Measurements from ENCODE around the gene COL9A3.

The COL9A3 gene

DNA sequence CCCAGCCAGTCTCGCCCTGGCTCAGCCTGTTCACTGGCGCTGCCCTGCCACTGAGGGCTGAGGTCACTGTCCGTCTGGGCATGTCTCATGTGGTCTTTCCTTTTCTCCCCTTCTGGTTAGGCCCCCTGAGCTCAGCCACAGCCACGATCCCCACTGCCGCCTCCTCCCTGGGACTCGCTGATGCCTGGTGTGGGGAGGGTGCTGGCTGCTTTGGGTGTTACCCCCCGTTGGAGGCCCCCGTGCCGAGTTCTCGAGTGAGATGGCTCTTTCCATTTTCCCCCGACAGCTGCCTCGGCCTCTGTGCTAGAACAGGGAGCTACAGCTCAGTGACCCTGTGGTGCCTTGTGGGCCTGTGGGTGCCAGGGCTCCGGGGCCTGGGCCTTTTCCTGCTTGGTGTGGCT is 59.7 kb downstream of the COL9A3 start:
- no peaks in the 10 kb centered on the region for H3K9me3 ChIP-seq (ENCODE audit: insufficient read depth, low read depth, low read length)
- H3K27me3 ChIP-seq (ENCODE audit: insufficient read depth, low read length, poor library complexity, severe bottlenecking), result no peaks in the 10 kb centered on the region
- TF ChIP-seq EZH2phosphoT487 (IDR thresholded peaks at IDR 0.05; ENCODE audit: borderline replicate concordance), result no peak
- no peak for TF ChIP-seq CTCF (conservative IDR thresholded peaks at IDR 0.05; ENCODE audit: low read length)
- H3K79me2 ChIP-seq (ENCODE audit: insufficient read depth, low read length), result no peaks in the 10 kb centered on the region
- no peak overlapping the region for H2AFZ ChIP-seq (ENCODE audit: low read length)
- H3K9me2 ChIP-seq (replicated peaks; ENCODE audit: low read depth, low read length), result no peaks in the 10 kb centered on the region
- H3K4me2 ChIP-seq (ENCODE audit: low read depth, low read length, poor library complexity, severe bottlenecking), result no peak overlapping the region
- no peaks in the 10 kb centered on the region for H3K36me3 ChIP-seq (ENCODE audit: insufficient read depth, low read length)
- peaks cover 10% of the 10 kb centered on the region for H3F3A ChIP-seq (ENCODE audit: low read depth)
- H3K4me1 ChIP-seq (ENCODE audit: insufficient read depth, low read length, poor library complexity, severe bottlenecking), result peaks cover 11% of the 10 kb centered on the region
- H3K4me3 ChIP-seq (ENCODE audit: low read length, poor library complexity, severe bottlenecking), result no peak overlapping the region
- no peak overlapping the region for H3K9ac ChIP-seq (ENCODE audit: low read depth, low read length, poor library complexity, severe bottlenecking)
- no peaks in the 10 kb centered on the region for H4K20me1 ChIP-seq (ENCODE audit: insufficient read depth, low read length, poor library complexity, severe bottlenecking)

DNA sequence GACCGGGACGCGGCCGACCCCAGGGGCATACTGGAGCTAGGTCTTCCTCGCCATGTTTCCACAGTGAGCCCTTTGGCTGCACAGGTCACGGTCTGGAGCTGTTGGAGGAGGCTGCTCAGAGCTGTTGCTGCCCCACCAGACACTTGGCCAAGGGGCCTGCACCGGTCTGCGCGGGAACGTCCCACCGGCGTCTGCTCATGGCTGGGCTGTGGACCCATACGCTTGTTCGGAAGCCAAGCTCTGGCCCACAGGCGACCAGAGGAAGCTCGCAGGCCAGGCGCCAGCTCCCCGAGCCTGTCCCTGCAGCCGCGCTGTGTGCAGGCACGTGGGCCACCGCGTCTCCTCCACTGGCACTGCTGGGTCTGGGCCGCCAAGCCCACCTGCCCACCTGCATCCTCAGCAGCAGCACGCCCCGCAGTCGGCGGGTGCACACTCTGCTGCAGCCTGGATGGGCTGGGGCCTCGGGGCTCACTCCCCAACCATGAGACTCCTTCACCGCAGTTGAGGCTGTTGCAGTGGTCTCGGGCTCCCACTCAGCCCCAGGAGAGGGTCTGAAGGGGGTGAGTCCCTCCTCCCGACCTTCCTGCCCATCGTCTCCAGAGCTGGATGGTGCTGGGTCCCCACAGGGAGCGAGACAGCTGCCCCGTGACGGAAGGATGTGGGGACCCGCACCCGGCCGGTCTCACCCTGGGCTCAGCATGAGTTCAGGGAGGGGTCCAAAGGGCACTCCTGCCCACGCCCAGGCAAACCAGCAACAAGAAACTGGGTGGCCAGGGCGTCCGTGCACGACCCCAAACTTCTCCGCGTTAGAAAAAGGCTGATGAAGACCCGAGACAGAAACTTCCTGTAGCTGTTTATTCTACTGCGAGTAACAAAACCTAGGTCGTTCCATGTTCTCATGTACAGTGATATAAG is 60.3 kb downstream of the COL9A3 start:
- peaks cover 10% of the 10 kb centered on the region for H3F3A ChIP-seq (ENCODE audit: low read depth)
- H3K79me2 ChIP-seq (ENCODE audit: insufficient read depth, low read length), result no peaks in the 10 kb centered on the region
- H3K9me2 ChIP-seq (replicated peaks; ENCODE audit: low read depth, low read length), result no peaks in the 10 kb centered on the region
- no peak overlapping the region for H2AFZ ChIP-seq (ENCODE audit: low read length)
- no peaks in the 10 kb centered on the region for H3K27me3 ChIP-seq (ENCODE audit: insufficient read depth, low read length, poor library complexity, severe bottlenecking)
- H3K36me3 ChIP-seq (ENCODE audit: insufficient read depth, low read length), result no peaks in the 10 kb centered on the region
- H3K4me1 ChIP-seq (ENCODE audit: insufficient read depth, low read length, poor library complexity, severe bottlenecking), result peaks cover 11% of the 10 kb centered on the region
- H3K4me3 ChIP-seq (ENCODE audit: low read length, poor library complexity, severe bottlenecking), result no peak overlapping the region
- no peaks in the 10 kb centered on the region for H3K9me3 ChIP-seq (ENCODE audit: insufficient read depth, low read depth, low read length)
- no peak overlapping the region for H3K9ac ChIP-seq (ENCODE audit: low read depth, low read length, poor library complexity, severe bottlenecking)
- no peaks in the 10 kb centered on the region for H4K20me1 ChIP-seq (ENCODE audit: insufficient read depth, low read length, poor library complexity, severe bottlenecking)
- TF ChIP-seq CTCF (conservative IDR thresholded peaks at IDR 0.05; ENCODE audit: low read length), result no peak
- TF ChIP-seq EZH2phosphoT487 (IDR thresholded peaks at IDR 0.05; ENCODE audit: borderline replicate concordance), result no peak
- no peak overlapping the region for H3K4me2 ChIP-seq (ENCODE audit: low read depth, low read length, poor library complexity, severe bottlenecking)

GRCh38 chr20:62878244-62879038 is 61.6 kb downstream of the COL9A3 start:
- peaks cover 10% of the 10 kb centered on the region for H3F3A ChIP-seq (ENCODE audit: low read depth)
- TF ChIP-seq CTCF (conservative IDR thresholded peaks at IDR 0.05; ENCODE audit: low read length), result no peak
- no peak for TF ChIP-seq EZH2phosphoT487 (IDR thresholded peaks at IDR 0.05; ENCODE audit: borderline replicate concordance)
- no peaks in the 10 kb centered on the region for H3K9me3 ChIP-seq (ENCODE audit: insufficient read depth, low read depth, low read length)
- no peaks in the 10 kb centered on the region for H4K20me1 ChIP-seq (ENCODE audit: insufficient read depth, low read length, poor library complexity, severe bottlenecking)
- no peaks in the 10 kb centered on the region for H3K9me2 ChIP-seq (replicated peaks; ENCODE audit: low read depth, low read length)
- no peak overlapping the region for H2AFZ ChIP-seq (ENCODE audit: low read length)
- peaks cover 4% of the 10 kb centered on the region for H3K4me1 ChIP-seq (ENCODE audit: insufficient read depth, low read length, poor library complexity, severe bottlenecking)
- no peaks in the 10 kb centered on the region for H3K79me2 ChIP-seq (ENCODE audit: insufficient read depth, low read length)
- H3K4me2 ChIP-seq (ENCODE audit: low read depth, low read length, poor library complexity, severe bottlenecking), result no peak overlapping the region
- H3K9ac ChIP-seq (ENCODE audit: low read depth, low read length, poor library complexity, severe bottlenecking), result no peak overlapping the region
- no peak overlapping the region for H3K4me3 ChIP-seq (ENCODE audit: low read length, poor library complexity, severe bottlenecking)
- H3K27me3 ChIP-seq (ENCODE audit: insufficient read depth, low read length, poor library complexity, severe bottlenecking), result no peaks in the 10 kb centered on the region
- H3K36me3 ChIP-seq (ENCODE audit: insufficient read depth, low read length), result no peaks in the 10 kb centered on the region

Measured in Loucy (cell line).